Type B pancreatic cell (in vitro differentiated cells): ENCODE data around the gene IFNAR1. TPM values are rescaled to one million over a fixed set of nuclear protein-coding genes. Genes with fewer than 3 reads are reported as not detected.

ENCODE experiments used
- DNase-seq: peaks from one replicate; pipeline ENCODE4 v3.0.0; 2021; ENCODE audit warnings: mixed read lengths; ENCODE audit not compliant: unreplicated experiment; ENCODE audit errors: extremely low spot score
- H3K27ac Mint-ChIP-seq: 2 replicates; pipeline ENCODE4 v1.8.0; 2021; ENCODE audit warnings: mild to moderate bottlenecking, mixed read lengths
- H3K27me3 Mint-ChIP-seq: 2 replicates; pipeline ENCODE4 v1.8.0; 2021; ENCODE audit warnings: mixed read lengths
- H3K36me3 Mint-ChIP-seq: 2 replicates; pipeline ENCODE4 v1.8.0; 2021; ENCODE audit warnings: mixed read lengths
- H3K4me1 Mint-ChIP-seq: one replicate; pipeline ENCODE4 v1.8.0; 2021; ENCODE audit warnings: mixed read lengths; ENCODE audit not compliant: unreplicated experiment
- H3K4me3 Mint-ChIP-seq: 2 replicates; pipeline ENCODE4 v1.8.0; 2021; ENCODE audit warnings: mild to moderate bottlenecking, mixed read lengths
- H3K9me3 Mint-ChIP-seq: 2 replicates; pipeline ENCODE4 v1.8.0; 2021; ENCODE audit warnings: mixed read lengths
- CTCF ChIP-seq: fragments of 200-600 bp; sonication (generic); conservative IDR thresholded peaks from 2 replicates; pipeline ENCODE4 v1.5.0; 2021; ENCODE audit warnings: antibody characterized with exemption, mild to moderate bottlenecking
- total RNA-seq: library from RNA; stranded (reverse); gene quantifications from 2 replicates; pipeline ENCODE4 v1.2.1, GENCODE V29; 2021; ENCODE audit warnings: low replicate concordance

IFNAR1 gene
- total RNA-seq, 1 donor from 2014 or later = 26.4 TPM

GRCh38 chr21:33372582-33372981 is 47.8 kb downstream of the IFNAR1 start:
- no peak for DNase-seq
- Mint-ChIP-seq H3K27me3 (peaks cover 5% of the 10 kb centered on the region), H3K27ac (no peak overlapping the region), H3K4me1 (no peaks in the 10 kb centered on the region), H3K4me3 (no peak overlapping the region), H3K36me3 (no peaks in the 10 kb centered on the region), H3K9me3 (peaks cover under 1% of the 10 kb centered on the region)
- TF ChIP-seq CTCF = no peak

GRCh38 chr21:33373451-33373850 is 48.7 kb downstream of the IFNAR1 start:
- Mint-ChIP-seq H3K9me3 (no peaks in the 10 kb centered on the region), H3K27ac (no peak overlapping the region), H3K4me1 (no peaks in the 10 kb centered on the region), H3K36me3 (no peaks in the 10 kb centered on the region), H3K4me3 (no peak overlapping the region), H3K27me3 (peaks cover 5% of the 10 kb centered on the region)
- no peak for TF ChIP-seq CTCF
- no peak for DNase-seq

- H3K36me3 Mint-ChIP-seq = no peaks in the 10 kb centered on the region
- H3K9me3 Mint-ChIP-seq = no peaks in the 10 kb centered on the region
- no peak for DNase-seq
- H3K4me1 Mint-ChIP-seq = no peaks in the 10 kb centered on the region
- no peak overlapping the region for H3K27ac Mint-ChIP-seq
- peaks cover 5% of the 10 kb centered on the region for H3K27me3 Mint-ChIP-seq
- no peak for TF ChIP-seq CTCF
- H3K4me3 Mint-ChIP-seq = no peak overlapping the region
Measured at GRCh38 chr21:33374080-33374449, 49.3 kb downstream of the IFNAR1 start.

GRCh38 chr21:33374450-33375096 is 49.8 kb downstream of the IFNAR1 start:
- TF ChIP-seq CTCF = peak; percentile 66
- Mint-ChIP-seq H3K36me3 (no peaks in the 10 kb centered on the region), H3K4me1 (no peaks in the 10 kb centered on the region), H3K27ac (no peak overlapping the region), H3K27me3 (peaks cover 5% of the 10 kb centered on the region), H3K4me3 (no peak overlapping the region), H3K9me3 (no peaks in the 10 kb centered on the region)
- DNase-seq = no peak

GRCh38 chr21:33375101-33375644 is 50.4 kb downstream of the IFNAR1 start:
- Mint-ChIP-seq H3K4me3 (no peak overlapping the region), H3K27me3 (peaks cover 5% of the 10 kb centered on the region), H3K4me1 (no peaks in the 10 kb centered on the region), H3K27ac (no peak overlapping the region), H3K9me3 (no peaks in the 10 kb centered on the region), H3K36me3 (no peaks in the 10 kb centered on the region)
- TF ChIP-seq CTCF = no peak
- no peak for DNase-seq
